Activated CD8-positive, alpha-beta memory T cell treated with anti-CD3 and anti-CD28 coated beads, Interleukin-2, amount 50 U/mL, for 4 hours (primary cell): Measurements from ENCODE around the gene FAM111A.

Experiments used
- DNase-seq: peaks from one replicate; pipeline ENCODE4 v3.0.0-alpha.2; 2020

The FAM111A gene

GRCh38 chr11:59180168-59180776 is 37.6 kb downstream of the FAM111A start:
- no peak for DNase-seq

DNA sequence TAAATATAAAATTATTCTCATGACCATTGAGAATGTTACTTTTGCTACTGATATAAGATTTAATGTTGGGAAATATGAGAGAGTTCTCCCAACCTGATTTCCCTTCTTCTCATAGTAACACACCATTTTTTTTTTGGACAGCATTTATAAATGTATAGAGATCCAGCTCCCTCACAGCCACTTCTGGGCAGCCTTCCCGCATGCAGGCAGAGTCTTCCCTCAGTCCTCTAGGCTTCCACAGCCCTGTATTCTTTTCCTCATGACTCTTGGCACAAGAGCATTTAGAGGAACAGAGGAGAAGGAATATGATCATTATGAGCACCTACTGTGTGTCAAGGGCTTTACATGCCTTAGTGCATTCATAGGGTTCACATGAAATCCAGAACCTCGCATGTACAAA is 38.3 kb downstream of the FAM111A start:
- no peak for DNase-seq

DNA sequence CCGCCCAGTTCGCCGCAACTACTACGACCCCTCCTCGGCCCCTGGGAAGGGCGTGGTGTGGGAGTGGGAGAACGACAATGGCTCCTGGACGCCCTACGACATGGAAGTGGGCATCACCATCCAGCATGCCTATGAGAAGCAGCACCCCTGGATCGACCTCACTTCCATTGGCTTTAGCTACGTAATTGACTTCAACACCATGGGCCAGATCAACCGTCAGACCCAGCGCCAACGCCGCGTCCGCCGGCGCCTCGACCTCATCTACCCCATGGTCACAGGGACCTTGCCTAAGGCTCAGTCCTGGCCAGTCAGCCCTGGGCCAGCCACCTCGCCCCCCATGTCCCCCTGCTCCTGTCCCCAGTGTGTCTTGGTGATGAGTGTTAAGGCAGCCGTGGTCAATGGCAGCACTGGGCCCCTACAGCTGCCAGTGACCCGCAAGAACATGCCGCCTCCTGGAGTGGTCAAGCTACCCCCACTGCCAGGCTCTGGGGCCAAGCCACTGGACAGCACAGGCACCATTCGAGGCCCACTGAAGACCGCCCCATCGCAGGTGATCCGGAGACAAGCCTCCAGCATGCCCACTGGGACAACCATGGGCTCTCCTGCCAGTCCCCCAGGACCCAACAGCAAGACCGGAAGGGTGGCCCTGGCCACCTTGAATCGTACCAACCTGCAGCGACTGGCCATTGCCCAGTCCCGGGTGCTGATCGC is 39.2 kb downstream of the FAM111A start:
- DNase-seq: no peak

DNA sequence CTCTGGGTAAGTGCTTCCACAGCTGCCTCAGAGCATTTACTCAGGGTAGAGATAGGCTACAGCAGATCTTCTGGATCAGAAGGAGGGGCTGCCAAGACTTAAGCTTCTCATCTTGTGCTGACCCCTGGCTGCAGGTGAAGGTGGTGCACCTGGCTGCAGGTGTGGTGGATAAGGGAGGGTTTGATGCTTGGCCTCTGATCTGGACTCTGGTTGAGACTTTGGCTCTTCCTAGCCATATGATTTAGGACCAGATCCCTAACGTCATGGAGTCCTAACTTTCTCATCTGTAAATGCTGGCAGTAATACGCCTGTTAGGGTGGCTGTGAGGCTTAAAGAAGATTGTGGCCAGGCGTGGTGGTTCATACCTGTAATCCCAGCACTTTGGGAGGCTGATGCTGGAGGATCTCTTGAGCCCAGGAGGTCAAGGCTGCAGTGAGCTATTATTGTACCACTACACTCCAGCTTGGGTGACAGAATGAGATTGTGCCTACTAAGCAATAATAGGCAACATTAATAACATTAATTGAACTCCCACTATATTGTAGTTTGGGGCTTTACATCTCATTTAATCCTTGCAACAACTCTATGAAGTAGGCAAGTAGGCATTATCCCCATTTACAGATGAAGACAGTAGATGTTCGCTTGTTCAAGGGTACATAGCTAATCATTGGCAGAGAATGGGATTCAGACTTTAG is 39.9 kb downstream of the FAM111A start:
- peak; percentile 27 for DNase-seq

DNA sequence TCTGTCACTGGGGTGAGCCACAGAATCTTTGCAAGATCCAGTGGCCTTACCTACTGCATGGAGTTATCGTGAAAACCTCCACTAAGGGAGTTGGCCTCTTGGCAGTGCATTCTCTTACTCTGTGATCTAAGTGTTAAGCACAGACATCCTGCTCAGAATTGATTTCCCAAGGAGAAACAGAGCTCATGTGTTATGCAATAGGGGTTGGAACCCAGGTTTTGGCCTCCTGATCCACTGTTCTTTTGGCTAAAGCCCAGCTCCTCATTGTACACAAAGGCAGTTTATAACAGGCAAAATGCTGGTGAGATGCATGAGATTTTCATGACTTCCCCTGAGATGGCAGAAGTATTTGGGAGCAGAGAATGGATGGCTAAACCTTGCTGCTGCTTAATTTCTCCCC is 41.1 kb downstream of the FAM111A start:
- no peak for DNase-seq

DNA sequence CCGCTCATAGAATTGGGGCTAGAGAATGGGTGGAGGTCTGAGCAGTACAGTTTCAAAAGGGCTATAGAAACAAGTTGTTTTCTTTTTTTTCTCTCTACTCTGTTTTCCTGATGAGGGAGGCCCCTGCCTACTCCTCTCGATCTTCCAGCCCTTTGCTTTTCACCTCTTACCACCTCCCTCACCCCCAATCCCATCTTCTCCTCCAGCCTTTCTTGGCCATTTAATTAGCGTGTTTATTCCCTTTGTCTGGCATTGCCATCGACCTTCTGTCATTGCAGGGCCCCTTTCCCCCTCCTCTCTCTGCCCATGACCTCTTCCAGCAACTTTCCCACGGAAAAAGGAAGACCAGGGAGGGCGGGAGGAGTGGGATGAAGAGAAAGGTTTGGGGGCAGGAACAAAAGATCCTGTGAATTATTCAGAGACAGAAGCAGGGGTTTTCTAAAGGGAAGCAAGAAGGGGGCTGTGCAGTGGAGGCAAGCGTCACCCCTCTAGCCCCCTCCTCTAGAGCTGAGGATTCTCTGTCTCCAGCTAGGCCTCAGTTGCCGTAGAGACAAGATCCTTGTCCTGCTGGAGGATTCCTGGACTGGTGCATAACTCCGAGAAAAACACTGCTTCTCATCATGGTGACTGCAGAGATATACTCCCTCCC is 42.2 kb downstream of the FAM111A start:
- DNase-seq: no peak

- no peak for DNase-seq
Observed at GRCh38 chr11:59185386-59185945, 42.8 kb downstream of the FAM111A start.

- DNase-seq: peak; percentile 63
Observed at GRCh38 chr11:59186130-59186594, 43.5 kb downstream of the FAM111A start.

GRCh38 chr11:59187035-59187434 is 44.4 kb downstream of the FAM111A start:
- DNase-seq: no peak

- no peak for DNase-seq
Observed at GRCh38 chr11:59187587-59187986, 44.9 kb downstream of the FAM111A start.

DNA sequence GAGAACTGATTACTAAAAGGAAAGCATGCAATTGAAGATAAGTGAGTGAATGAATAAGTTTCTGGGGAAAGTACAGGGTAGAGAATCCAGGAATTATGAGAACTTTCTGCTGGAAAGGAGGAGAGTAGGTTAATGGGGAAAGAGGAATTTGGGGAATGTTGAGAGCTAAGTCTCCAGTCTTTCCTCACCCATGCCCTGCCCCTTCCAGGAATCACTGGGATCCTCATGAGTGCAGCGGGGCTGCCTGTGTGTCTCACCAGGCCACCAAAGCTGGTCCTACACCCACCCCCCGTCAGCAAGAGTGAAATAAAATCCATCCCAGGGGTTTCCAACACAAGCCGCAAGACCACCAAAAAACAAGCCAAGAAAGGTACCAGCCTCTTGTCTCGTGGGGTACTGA is 46.3 kb downstream of the FAM111A start:
- no peak for DNase-seq

GRCh38 chr11:59189986-59190385 is 47.3 kb downstream of the FAM111A start:
- no peak for DNase-seq

DNA sequence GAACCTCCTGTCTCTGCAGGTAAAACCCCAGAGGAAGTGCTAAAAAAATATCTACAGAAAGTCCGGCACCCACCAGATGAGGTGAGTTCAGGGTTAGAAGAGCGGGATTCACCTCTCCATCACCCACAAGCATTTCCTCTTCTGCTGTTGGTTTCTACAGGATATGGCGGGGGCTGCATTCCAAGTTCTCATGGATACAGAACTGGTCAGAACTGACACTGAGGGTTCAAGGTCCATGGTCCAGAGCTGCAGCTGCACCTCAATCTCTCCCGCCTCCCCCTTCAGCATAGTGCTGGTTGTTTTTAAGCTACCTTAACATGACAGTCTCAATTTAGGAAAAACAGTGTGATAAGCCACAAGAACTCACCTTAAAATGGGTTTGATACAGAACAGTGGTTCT is 48.4 kb downstream of the FAM111A start:
- no peak for DNase-seq

DNA sequence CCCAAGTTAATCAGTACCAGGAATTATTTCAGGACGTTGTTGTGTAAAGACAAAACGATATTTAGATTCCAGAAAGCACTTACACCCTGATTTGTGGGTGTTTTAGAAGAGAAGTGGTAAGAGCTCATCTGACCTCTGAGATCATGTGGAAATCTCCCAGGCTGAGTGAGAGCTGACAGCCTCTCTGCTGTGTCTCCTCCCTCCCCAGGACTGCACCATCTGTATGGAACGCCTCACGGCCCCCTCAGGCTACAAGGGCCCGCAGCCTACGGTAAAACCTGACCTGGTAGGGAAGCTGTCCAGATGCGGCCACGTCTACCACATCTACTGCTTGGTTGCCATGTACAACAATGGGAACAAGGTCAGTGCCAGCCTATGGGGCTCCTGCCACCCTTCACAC is 49.2 kb downstream of the FAM111A start:
- DNase-seq: no peak

DNA sequence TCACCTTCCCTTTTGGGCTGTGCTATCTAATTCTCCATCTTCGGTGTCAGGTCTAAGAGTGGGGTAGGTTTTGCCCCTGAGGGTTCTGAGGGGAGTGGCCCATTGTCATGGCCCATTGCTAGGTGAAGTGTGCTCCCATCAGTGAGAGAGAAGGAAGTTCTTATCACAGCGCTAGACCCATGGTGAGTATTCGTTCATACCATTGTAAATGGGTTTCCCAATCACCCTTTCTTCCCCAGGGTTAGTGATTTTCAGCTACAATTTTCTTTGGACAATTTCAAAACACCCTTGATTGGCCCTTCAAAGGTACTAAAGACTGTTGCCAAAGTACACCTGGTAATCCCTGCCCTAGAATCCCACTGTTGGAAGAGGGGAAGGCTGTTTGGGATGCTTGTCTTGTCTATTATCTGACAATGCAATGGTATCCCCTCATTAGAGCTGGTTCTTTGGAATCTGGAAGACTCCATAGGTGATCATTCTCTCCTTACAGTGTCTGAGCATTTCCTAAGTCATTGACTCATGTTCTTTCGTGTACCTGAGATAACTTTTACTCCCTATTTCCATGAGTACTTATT is 49.9 kb downstream of the FAM111A start:
- no peak for DNase-seq

DNA sequence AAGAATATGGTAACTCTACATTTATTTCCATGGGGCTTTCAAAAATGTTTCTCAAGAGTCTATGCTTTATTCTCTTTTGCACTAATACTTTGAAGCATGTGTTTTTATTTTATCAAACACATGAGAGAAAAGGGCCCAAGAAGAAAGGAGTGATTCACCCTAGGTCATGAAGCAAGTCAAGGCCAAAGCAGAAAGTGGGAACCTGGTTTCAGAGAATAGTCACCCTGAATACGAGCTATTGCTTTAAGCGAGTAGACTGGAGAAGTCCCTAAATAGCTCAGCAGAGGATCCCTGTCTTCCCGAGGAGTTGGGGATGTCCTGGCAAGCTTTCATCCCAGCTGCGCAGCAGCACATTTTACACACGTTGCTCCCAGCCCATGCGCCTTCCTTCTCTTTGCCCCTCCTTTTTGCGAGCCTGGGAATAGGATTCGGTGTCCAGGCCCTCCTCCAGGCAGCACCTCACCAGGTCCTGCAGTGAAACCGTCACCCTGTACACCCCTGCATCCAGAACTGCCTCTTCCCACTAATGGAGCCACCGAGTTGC is 51.0 kb downstream of the FAM111A start:
- DNase-seq: no peak

GRCh38 chr11:59195586-59195985 is 52.9 kb downstream of the FAM111A start:
- DNase-seq: no peak

DNA sequence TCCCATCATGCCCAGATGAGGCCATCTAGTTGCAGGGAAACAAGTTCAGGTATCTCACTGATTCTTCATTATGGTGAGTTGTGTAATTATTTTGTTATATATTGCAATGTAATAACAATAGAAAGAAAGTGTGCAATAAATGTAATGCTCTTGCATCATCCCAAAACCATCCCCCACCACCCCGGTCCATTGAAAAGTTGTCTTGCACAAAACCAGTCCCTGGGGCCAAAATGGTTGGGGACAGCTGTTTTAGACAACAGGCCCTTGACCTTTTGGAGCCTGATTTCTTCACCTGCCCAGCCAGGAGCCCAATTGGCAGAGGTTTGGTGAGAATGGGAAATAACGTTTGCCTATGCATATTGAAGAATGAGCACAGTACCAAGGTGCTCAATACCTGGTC is 54.1 kb downstream of the FAM111A start:
- no peak for DNase-seq

GRCh38 chr11:59197991-59198390 is 55.3 kb downstream of the FAM111A start:
- DNase-seq: no peak

DNA sequence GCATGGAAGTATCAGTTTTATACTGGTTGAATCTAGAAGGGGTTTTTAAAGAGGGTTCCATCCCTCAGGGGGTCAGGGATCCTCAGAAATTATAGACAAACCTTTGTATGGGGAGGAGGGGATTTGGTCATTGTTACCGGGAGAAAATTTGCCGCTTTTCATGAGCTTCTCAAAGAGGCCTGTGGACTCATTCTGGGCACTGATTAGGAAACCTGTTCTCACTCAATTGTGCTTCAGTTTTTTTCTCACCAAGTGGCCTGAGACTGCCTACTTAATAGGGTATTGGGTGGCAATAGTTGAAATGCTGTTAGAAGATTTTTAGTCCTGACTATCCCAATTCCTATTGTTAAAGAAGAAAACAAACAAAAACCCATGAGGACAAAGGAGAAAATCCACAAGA is 56.1 kb downstream of the FAM111A start:
- DNase-seq: no peak

GRCh38 chr11:59199546-59200422 is 57.1 kb downstream of the FAM111A start:
- DNase-seq: no peak

- DNase-seq: no peak
Observed at GRCh38 chr11:59200423-59200746, 57.7 kb downstream of the FAM111A start.
